Motor neuron (in vitro differentiated cells): ENCODE data around the gene CFL2. TPM values are rescaled to one million over a fixed set of nuclear protein-coding genes. Genes with fewer than 3 reads are reported as not detected.

Source experiments
- ATAC-seq, 8 experiments: fragments of 200-7000 bp; cut with Tn5 transposase; replicated peaks in 6 of 8; 2 replicates each; pipeline ENCODE4 v1.8.0; 2021; ENCODE audit warnings: mild to moderate bottlenecking in 8 of 8, moderate library complexity in 8 of 8
- H3K27ac ChIP-seq, 2 donors: fragments of 250-450 bp; sonication (Bioruptor Pico); 2 replicates each; pipeline ENCODE4 v1.9.0; 2021; ENCODE audit warnings: antibody characterized with exemption in 2 of 2, mild to moderate bottlenecking in 2 of 2, moderate library complexity in 1 of 2
- H3K4me1 ChIP-seq, 2 donors: fragments of 250-450 bp; sonication (Bioruptor Pico); replicated peaks in 1 of 2; 2 replicates each; pipeline ENCODE4 v1.6.1; 2021; ENCODE audit warnings: antibody characterized with exemption in 2 of 2, mild to moderate bottlenecking in 2 of 2, moderate library complexity in 1 of 2
- H3K4me3 ChIP-seq, 5 donors: fragments of 250-450 bp; sonication (Bioruptor Pico); 2 replicates each; pipeline ENCODE4 v1.9.0; 2021; ENCODE audit warnings: antibody characterized with exemption in 5 of 5, mild to moderate bottlenecking in 5 of 5, moderate library complexity in 4 of 5
- WGBS, 10 experiments: fragments of 450-650 bp; shearing (Covaris generic); methylation state at CpG; one replicate each; pipeline ENCODE4 v1.0.0; 2022; 5-methylcytosine and 5-hydroxymethylcytosine counted together
- in situ Hi-C, 9 experiments: fragments of 400-800 bp; cut with MboI; loops; one replicate each; pipeline ENCODE4 v1.15.0; 2021; ENCODE audit warnings: low sequenced_read_pairs in 9 of 9, low pct_unique_long_range_greater_than_20kb in 2 of 9; ENCODE audit not compliant: unreplicated experiment in 9 of 9
- total RNA-seq, 8 experiments: library from RNA; unstranded; fragments of 300-600 nt; gene quantifications; 2 replicates each; pipeline versions ENCODE4 v1.2.3 to v1.2.4, GENCODE V29; 2022

Gene CFL2
- total RNA-seq, 8 experiments from 2014 or later = 18.5 to 63.4 (median 42.7) TPM

GRCh38 chr14:34722723-34723545 lies 8.5 kb upstream of the CFL2 start:
- Histone ChIP-seq H3K4me1 (no peaks in the 10 kb centered on the region), H3K4me3 (no peak overlapping the region), H3K27ac (no peak overlapping the region)
- WGBS, 10 experiments = 0 to 16% (median 3%) methylated on average over 1 to 10 of the region's 10 CpGs; no CpG with 5 or more reads in 1 of the 10 experiments
- ATAC-seq = peak; percentile 25 to 68 (median 42)
- in situ Hi-C loops = loop anchor here in 1 of 9 experiments (10.0 kb wide), 1 partner anchor 48 kb away; no protein-coding TSS in a partner anchor

GRCh38 chr14:34721129-34721528 lies 6.7 kb upstream of the CFL2 start:
- 34 to 95% (median 67%) methylated on average over 1 to 2 of the region's 2 CpGs; no CpG with 5 or more reads in 1 of the 10 experiments for WGBS, 10 experiments
- in situ Hi-C loops = loop anchor here in 1 of 9 experiments (10.0 kb wide), 1 partner anchor 46 kb away; no protein-coding TSS in a partner anchor
- Histone ChIP-seq H3K4me1 (no peaks in the 10 kb centered on the region), H3K27ac (no peak overlapping the region), H3K4me3 (no peak overlapping the region)
- ATAC-seq = no peak

- in situ Hi-C loops = no loop called here
- Histone ChIP-seq H3K4me1 (no peaks in the 10 kb centered on the region), H3K27ac (no peak overlapping the region), H3K4me3 (no peak overlapping the region)
- WGBS, 10 experiments = 10 to 80% (median 52%) methylated on average over 1 to 3 of the region's 4 CpGs; no CpG with 5 or more reads in 1 of the 10 experiments
- no peak for ATAC-seq
Measured at GRCh38 chr14:34718750-34719304, 4.4 kb upstream of the CFL2 start.

- Histone ChIP-seq H3K4me1 (peaks cover 3 to 12% of the 10 kb centered on the region in 2 donors), H3K27ac (no peak overlapping the region), H3K4me3 (peak overlapping the region; percentile 42 to 77 (median 63))
- in situ Hi-C loops = no loop called here
- WGBS, 10 experiments = 35 to 100% (median 65%) methylated on average over 1 to 8 of the region's 8 CpGs
- no peak for ATAC-seq
Measured at GRCh38 chr14:34715127-34715863, 902 bp upstream of the CFL2 start.

GRCh38 chr14:34713681-34714319 lies 593 bp downstream of the CFL2 start:
- WGBS, 10 experiments = 0 to 5% (median 2%) methylated on average over 1 to 15 of the region's 33 CpGs
- peak in 5 of 8 experiments; percentile 0 to 36 (median 25) for ATAC-seq
- Histone ChIP-seq H3K4me1 (peaks cover 3 to 12% of the 10 kb centered on the region in 2 donors), H3K4me3 (peak overlapping the region; percentile 42 to 77 (median 63)), H3K27ac (peak overlapping the region; percentile 63 to 86)
- in situ Hi-C loops = no loop called here

GRCh38 chr14:34713122-34713680 lies 1.2 kb downstream of the CFL2 start:
- H3K4me1 ChIP-seq = peaks cover 3 to 12% of the 10 kb centered on the region in 2 donors
- H3K4me3 ChIP-seq = peak overlapping the region; percentile 42 to 77 (median 63)
- WGBS, 10 experiments = 8 to 52% (median 31%) methylated on average over 2 to 6 of the region's 6 CpGs
- ATAC-seq = no peak
- peak overlapping the region; percentile 63 to 86 for H3K27ac ChIP-seq
- in situ Hi-C loops = no loop called here

- Histone ChIP-seq H3K27ac (no peak overlapping the region), H3K4me3 (no peak overlapping the region), H3K4me1 (peaks cover 3 to 12% of the 10 kb centered on the region in 2 donors)
- no peak for ATAC-seq
- 29 to 100% (median 80%) methylated on average over 1 to 4 of the region's 4 CpGs; no CpG with 5 or more reads in 1 of the 10 experiments for WGBS, 10 experiments
- in situ Hi-C loops = no loop called here
Measured at GRCh38 chr14:34711796-34712712, 2.3 kb downstream of the CFL2 start.

- no peak overlapping the region for H3K27ac ChIP-seq
- ATAC-seq = peak in 3 of 8 experiments; percentile 17 to 39 (median 25)
- H3K4me3 ChIP-seq = no peak overlapping the region
- in situ Hi-C loops = no loop called here
- peaks cover 3 to 12% of the 10 kb centered on the region in 2 donors for H3K4me1 ChIP-seq
- 0 to 100% (median 76%) methylated on average over 1 to 3 of the region's 3 CpGs for WGBS, 10 experiments
Measured at GRCh38 chr14:34711169-34711568, 3.2 kb downstream of the CFL2 start.

GRCh38 chr14:34710744-34711143 lies 3.6 kb downstream of the CFL2 start:
- H3K4me3 ChIP-seq = no peak overlapping the region
- peaks cover 3 to 12% of the 10 kb centered on the region in 2 donors for H3K4me1 ChIP-seq
- ATAC-seq = no peak
- no peak overlapping the region for H3K27ac ChIP-seq
- WGBS, 10 experiments = 29 to 100% (median 92%) methylated on average over 2 of the region's 2 CpGs; no CpG with 5 or more reads in 1 of the 10 experiments
- in situ Hi-C loops = no loop called here

- ATAC-seq = no peak
- Histone ChIP-seq H3K4me3 (no peak overlapping the region), H3K27ac (no peak overlapping the region), H3K4me1 (peaks cover 3 to 12% of the 10 kb centered on the region in 2 donors)
- in situ Hi-C loops = no loop called here
- 56 to 100% (median 100%) methylated on average over 1 of the region's 1 CpG; no CpG with 5 or more reads in 1 of the 10 experiments for WGBS, 10 experiments
Measured at GRCh38 chr14:34710006-34710405, 4.4 kb downstream of the CFL2 start.

GRCh38 chr14:34707722-34708121 lies 6.7 kb downstream of the CFL2 start:
- in situ Hi-C loops = no loop called here
- Histone ChIP-seq H3K4me1 (peaks cover 3 to 7% of the 10 kb centered on the region in 2 donors), H3K27ac (no peak overlapping the region), H3K4me3 (no peak overlapping the region)
- WGBS, 10 experiments = 70 to 100% (median 100%) methylated on average over 1 to 3 of the region's 3 CpGs; no CpG with 5 or more reads in 1 of the 10 experiments
- ATAC-seq = no peak
